GM18520 (cell line): Measurements from ENCODE around the gene RBM20.
A peak's percentile ranks its signal among the peaks of the same experiment; 100 is the strongest.
"Not testable (repeated sequence)": the region's sequence is repeated elsewhere in the genome, so short reads cannot be mapped to it uniquely, and the experiment has no call there.

Experiments used
- ATAC-seq: cut with Tn5 transposase; IDR thresholded peaks from one replicate; pipeline ENCODE4 v1.9.1; 2021; ENCODE audit not compliant: unreplicated experiment

RBM20 gene

GRCh38 chr10:110643653-110644597, at the start of gene RBM20:
RBM20 (plus strand) TSS chr10:110644336; CDS start chr10:110644455, 119 bp downstream.
- no peak for ATAC-seq

- no peak for ATAC-seq
Measured at GRCh38 chr10:110597476-110597875, 46.7 kb upstream of the RBM20 start.

GRCh38 chr10:110600487-110601101, 43.5 kb upstream of the RBM20 start:
- no peak for ATAC-seq

- no peak for ATAC-seq
Measured at GRCh38 chr10:110601581-110601980, 42.6 kb upstream of the RBM20 start.

GRCh38 chr10:110608087-110608486, 36.0 kb upstream of the RBM20 start:
- ATAC-seq, result no peak

- ATAC-seq, result no peak
Measured at GRCh38 chr10:110609605-110610004, 34.5 kb upstream of the RBM20 start.

- peak; percentile 23 for ATAC-seq
Measured at GRCh38 chr10:110610308-110610774, 33.8 kb upstream of the RBM20 start.

- not testable (repeated sequence) for ATAC-seq
Measured at GRCh38 chr10:110610781-110611180, 33.4 kb upstream of the RBM20 start.

GRCh38 chr10:110612087-110612486, 32.0 kb upstream of the RBM20 start:
- ATAC-seq, result peak; percentile 27

GRCh38 chr10:110612629-110613028, 31.5 kb upstream of the RBM20 start:
- ATAC-seq, result no peak

- peak; percentile 2 for ATAC-seq
Measured at GRCh38 chr10:110613341-110613995, 30.7 kb upstream of the RBM20 start.

GRCh38 chr10:110613996-110614495, 30.1 kb upstream of the RBM20 start:
- peak; percentile 50 for ATAC-seq

GRCh38 chr10:110615057-110615747, 28.9 kb upstream of the RBM20 start:
- no peak for ATAC-seq

GRCh38 chr10:110616493-110617033, 27.6 kb upstream of the RBM20 start:
- no peak for ATAC-seq

- no peak for ATAC-seq
Measured at GRCh38 chr10:110617425-110618229, 26.5 kb upstream of the RBM20 start.

GRCh38 chr10:110618230-110618610, 25.9 kb upstream of the RBM20 start:
- ATAC-seq, result no peak

- ATAC-seq, result no peak
Measured at GRCh38 chr10:110619514-110620397, 24.4 kb upstream of the RBM20 start.

- no peak for ATAC-seq
Measured at GRCh38 chr10:110620398-110620719, 23.8 kb upstream of the RBM20 start.

- ATAC-seq, result not testable (repeated sequence)
Measured at GRCh38 chr10:110623316-110623715, 20.8 kb upstream of the RBM20 start.
